ENCODE data around the gene PPL. TPM values are rescaled to one million over a fixed set of nuclear protein-coding genes. Genes with fewer than 3 reads are reported as not detected.
A peak's percentile ranks its signal among the peaks of the same experiment; 100 is the strongest.

Gene PPL
- total and polyA plus RNA-seq, 2 of the 13 experiments (the other 11 are each of a cell fraction or from before 2014, with no cell fraction given): 5.7 to 6.6 TPM

DNA sequence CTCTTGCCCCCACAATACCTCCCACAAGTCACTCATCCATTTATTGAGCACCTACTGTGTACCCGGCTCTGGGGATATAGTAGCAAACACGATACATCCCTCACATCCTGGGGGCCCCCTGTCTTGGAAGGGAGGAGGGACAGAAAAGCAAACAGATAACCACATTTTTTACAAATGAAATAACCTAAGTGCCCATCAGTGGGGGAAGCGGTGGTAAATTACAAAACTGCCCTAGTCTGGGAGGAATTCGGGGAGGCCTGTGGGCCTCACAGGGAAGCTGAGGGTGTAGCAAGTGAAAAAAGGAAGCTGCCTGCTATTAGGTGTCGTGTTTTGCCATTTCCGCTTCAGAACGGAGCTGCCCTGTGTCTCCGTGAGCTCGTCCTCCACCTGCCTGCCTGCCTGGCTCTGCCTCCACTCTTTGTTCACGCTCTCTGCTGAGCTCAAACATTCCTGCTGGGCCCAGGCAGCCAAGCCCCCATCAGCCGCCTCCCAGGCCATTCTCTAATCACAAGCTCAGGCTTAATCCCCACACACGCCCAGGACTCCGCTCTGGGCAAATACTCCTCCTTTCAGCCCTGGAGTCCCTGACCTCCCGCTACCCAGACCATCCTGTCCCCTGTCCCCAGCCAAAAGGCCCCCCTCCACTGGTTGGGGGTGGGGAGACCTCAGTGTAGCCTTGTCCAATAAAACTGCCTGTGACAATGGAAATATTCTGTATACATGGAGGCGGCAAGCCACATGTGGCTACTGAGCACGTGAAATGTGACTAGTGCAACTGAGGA, 11.0 kb upstream of the PPL start (continued):
- TF ChIP-seq ZMYM3 (CRISPR knock-in tag; IDR thresholded peaks at IDR 0.05) (peak; percentile 59), MXD4 (CRISPR knock-in tag; IDR thresholded peaks at IDR 0.05) (peak; percentile 30; the same call in 1 of the 2 replicates), ZNF414 (CRISPR knock-in tag; IDR thresholded peaks at IDR 0.05) (0 out of 2 replicates have a peak, but pooled peaks have one; percentile 44), ZNF260 (CRISPR knock-in tag; IDR thresholded peaks at IDR 0.05; ENCODE audit: borderline replicate concordance, low read depth) (no peak), ZNF614 (CRISPR knock-in tag; IDR thresholded peaks at IDR 0.05; ENCODE audit: borderline replicate concordance) (peak; percentile 22; the same call in 1 of the 2 replicates), PHB2 (IDR thresholded peaks at IDR 0.05; ENCODE audit: partially characterized antibody) (no peak), ARHGAP35 (CRISPR knock-in tag; IDR thresholded peaks at IDR 0.05; ENCODE audit: borderline replicate concordance) (no peak), KAT8 (CRISPR knock-in tag; IDR thresholded peaks at IDR 0.05) (peak; percentile 20; the same call in 1 of the 2 replicates), CREM (IDR thresholded peaks at IDR 0.05) (peak; percentile 39; the same call in 1 of the 2 replicates), CREM (CRISPR knock-in tag; IDR thresholded peaks at IDR 0.05) (no peak), YEATS2 (CRISPR knock-in tag; IDR thresholded peaks at IDR 0.05; ENCODE audit: borderline replicate concordance) (peak; percentile 54; the same call in 1 of the 2 replicates), SNAPC4 (CRISPR knock-in tag; IDR thresholded peaks at IDR 0.05) (peak; percentile 64; the same call in 1 of the 2 replicates), ZNF281 (CRISPR knock-in tag; IDR thresholded peaks at IDR 0.05; ENCODE audit: borderline replicate concordance) (peak; percentile 79), MAX (IDR thresholded peaks at IDR 0.05) (peak; percentile 72), SP2 (CRISPR knock-in tag; IDR thresholded peaks at IDR 0.05) (no peak), NFE2 (CRISPR knock-in tag; IDR thresholded peaks at IDR 0.05) (no peak), GABPA (IDR thresholded peaks at IDR 0.05; ENCODE audit: low read depth, low read length) (peak; percentile 68), GABPA (CRISPR knock-in tag; IDR thresholded peaks at IDR 0.05; ENCODE audit: low read depth) (peak; percentile 84), PREB (CRISPR knock-in tag; IDR thresholded peaks at IDR 0.05) (no peak), ZNF543 (CRISPR knock-in tag; IDR thresholded peaks at IDR 0.05) (peak; percentile 99)

Data from HepG2 (cell line).